Gastrocnemius medialis (tissue), 4 donors: ENCODE measurements around the gene PEX12. TPM values are rescaled to one million over a fixed set of nuclear protein-coding genes. Genes with fewer than 3 reads are reported as not detected.
"Not testable (repeated sequence)": the region's sequence is repeated elsewhere in the genome, so short reads cannot be mapped to it uniquely, and the experiment has no call there.

Source experiments
- ATAC-seq, 2 donors: fragments of 150-250 bp; one replicate each; pipeline ENCODE4 v1.9.1; 2016
- DNase-seq, 2 donors: peaks; one replicate each; pipeline ENCODE4 v3.0.0-alpha.2; 2019
- H3K27ac ChIP-seq, 4 donors: fragments of 200-600 bp; sonication (generic); 1 replicate in 1 of 4; 2 replicates in 3 of 4; pipeline ENCODE4 v1.5.1; 2016 to 2018; ENCODE audit warnings: mild to moderate bottlenecking in 2 of 4, moderate library complexity in 1 of 4
- H3K27me3 ChIP-seq, 3 donors: fragments of 200-600 bp; sonication (generic) in 2 of 3; 1 replicate in 1 of 3; 2 replicates in 2 of 3; pipeline versions ENCODE4 v1.5.1 to v1.6.0; 2016 to 2019; ENCODE audit warnings: mild to moderate bottlenecking in 1 of 3, moderate library complexity in 1 of 3
- H3K36me3 ChIP-seq, 2 donors: fragments of 200-600 bp; sonication (generic) in 1 of 2; one replicate each; pipeline ENCODE4 v1.5.1; 2017 to 2018
- H3K4me1 ChIP-seq, 2 donors: fragments of 200-600 bp; sonication (generic) in 1 of 2; one replicate each; pipeline ENCODE4 v1.5.1; 2016 to 2017; ENCODE audit warnings: mild to moderate bottlenecking in 2 of 2
- H3K4me3 ChIP-seq, 4 donors: fragments of 200-600 bp; sonication (generic) in 3 of 4; 1 replicate in 1 of 4; 2 replicates in 3 of 4; pipeline ENCODE4 v1.5.1; 2016 to 2019; ENCODE audit warnings: mild to moderate bottlenecking in 2 of 4
- H3K9me3 ChIP-seq, 3 donors: fragments of 200-600 bp; sonication (generic) in 2 of 3; 1 replicate in 1 of 3; 2 replicates in 2 of 3; pipeline ENCODE4 v1.5.1; 2016 to 2019
- CTCF ChIP-seq, 5 experiments: fragments of 450-650 bp in 3 of 5; fragments of 200-600 bp in 2 of 5; sonication (generic) in 2 of 5; IDR thresholded peaks in 4 of 5; conservative IDR thresholded peaks in 1 of 5; 1 replicate in 4 of 5; 2 replicates in 1 of 5; pipeline ENCODE4 v1.5.1; 2016 to 2019; ENCODE audit warnings: antibody characterized with exemption in 5 of 5, mild to moderate bottlenecking in 3 of 5, moderate library complexity in 3 of 5
- POLR2A ChIP-seq, 2 donors: fragments of 450-650 bp; IDR thresholded peaks; one replicate each; pipeline ENCODE4 v1.6.1; 2017; ENCODE audit warnings: antibody characterized with exemption in 2 of 2, mild to moderate bottlenecking in 2 of 2, moderate library complexity in 2 of 2
- in situ Hi-C, 4 donors: fragments of 200-750 bp; cut with MboI; loops; one replicate each; pipeline versions ENCODE4 v1.15.0 to v1.8.0; 2017; ENCODE audit warnings: low sequenced_read_pairs in 4 of 4
- intact Hi-C: fragments of 100-400 bp; cut with DNase I; formaldehyde crosslinking; loops from one replicate; pipeline ENCODE4 v1.15.1; 2023; ENCODE audit warnings: low total_unique reads
- total RNA-seq, 4 donors: library from RNA; depleted of rRNA; stranded (reverse); fragments of >200 nt; gene quantifications; one replicate each; pipeline versions ENCODE4 v1.1.0 to v1.2.3, GENCODE V29; 2016

PEX12 gene
- total RNA-seq, 4 donors from 2014 or later = 4.4 to 14.2 (median 6.2) TPM

GRCh38 chr17:35617505-35617904 lies 39.1 kb upstream of the PEX12 start:
- Histone ChIP-seq H3K4me1 (peaks cover 62 to 73% of the 10 kb centered on the region in 2 donors), H3K36me3 (peaks cover 0 to under 1% of the 10 kb centered on the region in 2 donors), H3K27me3 (no peaks in the 10 kb centered on the region), H3K9me3 (no peaks in the 10 kb centered on the region), H3K4me3 (no peak overlapping the region), H3K27ac (peak overlapping the region; percentile 71 to 83 (median 76))
- ATAC-seq (no peak), DNase-seq (no peak)
- in situ Hi-C loops = no loop called here
- no peak for TF ChIP-seq CTCF (IDR thresholded peaks at IDR 0.05 in 4 of 5, conservative IDR thresholded peaks at IDR 0.05 in 1 of 5)
- no peak for TF ChIP-seq POLR2A (IDR thresholded peaks at IDR 0.05)
- intact Hi-C loops = loop anchor here (5.0 kb wide), 1 partner anchor 35 kb away; no protein-coding TSS in a partner anchor

GRCh38 chr17:35616536-35616935 lies 38.2 kb upstream of the PEX12 start:
- intact Hi-C loops (loop anchor here (5.0 kb wide), 1 partner anchor 36 kb away; no protein-coding TSS in a partner anchor), in situ Hi-C loops (no loop called here)
- Histone ChIP-seq H3K9me3 (no peaks in the 10 kb centered on the region), H3K4me1 (peaks cover 52 to 65% of the 10 kb centered on the region in 2 donors), H3K27ac (peak overlapping the region; percentile 71 to 83 (median 76)), H3K36me3 (peaks cover 0 to 7% of the 10 kb centered on the region in 2 donors), H3K27me3 (no peaks in the 10 kb centered on the region), H3K4me3 (peak overlapping the region in 1 of 4 donors; percentile 2)
- TF ChIP-seq CTCF (IDR thresholded peaks at IDR 0.05 in 4 of 5, conservative IDR thresholded peaks at IDR 0.05 in 1 of 5) (no peak), POLR2A (IDR thresholded peaks at IDR 0.05) (no peak)
- ATAC-seq (peak in 1 of 2 donors; percentile 15), DNase-seq (no peak)

- TF ChIP-seq CTCF (IDR thresholded peaks at IDR 0.05 in 4 of 5, conservative IDR thresholded peaks at IDR 0.05 in 1 of 5) (no peak), POLR2A (IDR thresholded peaks at IDR 0.05) (no peak)
- in situ Hi-C loops = loop anchor here in 2 of 4 donors (5.0 kb wide), 1 partner anchor 132 kb away; no protein-coding TSS in a partner anchor
- no peaks in the 10 kb centered on the region for H3K27me3 ChIP-seq
- ATAC-seq = peak; percentile 28 to 34
- no peak for DNase-seq
- no peak overlapping the region for H3K4me3 ChIP-seq
- peaks cover 0 to 15% of the 10 kb centered on the region in 2 donors for H3K36me3 ChIP-seq
- H3K4me1 ChIP-seq = peaks cover 43 to 56% of the 10 kb centered on the region in 2 donors
- H3K9me3 ChIP-seq = no peaks in the 10 kb centered on the region
- intact Hi-C loops = loop anchor here (5.0 kb wide), 1 partner anchor 37 kb away; no protein-coding TSS in a partner anchor
- H3K27ac ChIP-seq = peak overlapping the region; percentile 23 to 83 (median 50)
These were observed 36.4 kb upstream of the PEX12 start for GRCh38 chr17:35614810-35615209.

- intact Hi-C loops = loop anchor here (1.0 kb wide), 1 partner anchor 134 kb away; no protein-coding TSS in a partner anchor
- peak; percentile 49 to 67 (median 60) for TF ChIP-seq CTCF (IDR thresholded peaks at IDR 0.05 in 4 of 5, conservative IDR thresholded peaks at IDR 0.05 in 1 of 5)
- TF ChIP-seq POLR2A (IDR thresholded peaks at IDR 0.05) = no peak
- DNase-seq (peak in 1 of 2 donors; percentile 54), ATAC-seq (peak in 1 of 2 donors; percentile 40)
- no peak overlapping the region for H3K4me3 ChIP-seq
- H3K36me3 ChIP-seq = peaks cover 0 to 33% of the 10 kb centered on the region in 2 donors
- H3K4me1 ChIP-seq = peaks cover 33 to 44% of the 10 kb centered on the region in 2 donors
- H3K27me3 ChIP-seq = no peaks in the 10 kb centered on the region
- peak overlapping the region in 1 of 4 donors; percentile 17 for H3K27ac ChIP-seq
- in situ Hi-C loops = loop anchor here in 2 of 4 donors (5.0 kb wide), 1 partner anchor 134 kb away; no protein-coding TSS in a partner anchor
- H3K9me3 ChIP-seq = no peaks in the 10 kb centered on the region
These were observed 34.7 kb upstream of the PEX12 start for GRCh38 chr17:35612924-35613521.

- DNase-seq, H3K9me3 ChIP-seq, H3K27me3 ChIP-seq, intact Hi-C loops, H3K4me3 ChIP-seq, ATAC-seq, H3K27ac ChIP-seq: not testable (repeated sequence)
- in situ Hi-C loops = loop anchor here in 2 of 4 donors (5.0 kb wide), 1 partner anchor 137 kb away; no protein-coding TSS in a partner anchor
- Histone ChIP-seq H3K4me1 (peaks cover 14 to 26% of the 10 kb centered on the region in 2 donors), H3K36me3 (peaks cover 0 to 40% of the 10 kb centered on the region in 2 donors)
These were observed 32.4 kb upstream of the PEX12 start for GRCh38 chr17:35610746-35611145.
